NCI-H1694 treated with DMSO at 0.1 percent for 48 hours (cell line): ENCODE results near the gene CASP8.

Experiments used
- DNase-seq: peaks from one replicate; lab custom pipeline; 2025; lab: John Stamatoyannopoulos, UW

CASP8 gene

DNA sequence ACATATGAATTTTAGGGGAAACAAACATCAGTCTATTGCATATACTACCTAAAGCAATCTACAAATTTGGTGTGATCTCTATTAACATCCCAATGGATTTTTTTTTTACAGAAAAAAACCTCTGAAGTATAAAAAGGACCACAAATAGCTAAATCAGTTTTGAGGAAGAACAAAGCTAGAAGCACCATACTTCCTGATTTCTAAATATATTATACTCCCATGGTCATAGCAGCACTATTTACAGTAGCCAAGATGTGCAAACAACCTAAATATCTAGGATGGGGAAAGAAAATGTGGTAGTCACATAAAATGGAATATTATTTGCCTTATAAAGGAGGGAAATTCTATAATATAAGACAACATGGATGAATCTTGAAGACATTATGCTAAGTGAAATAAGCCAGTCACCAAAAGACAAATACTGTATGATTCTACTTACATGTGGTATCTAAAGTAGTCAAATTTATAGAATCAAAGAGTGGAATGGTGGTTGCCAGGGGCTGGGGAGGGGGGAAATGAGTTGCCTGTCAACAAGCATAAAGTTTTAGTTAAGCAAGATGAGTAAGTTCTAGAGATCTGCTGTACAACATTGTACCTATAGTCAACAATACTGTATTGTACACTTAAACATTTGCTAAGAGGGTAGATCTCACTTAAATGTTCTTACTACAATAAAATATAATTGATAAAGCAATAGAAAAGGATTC lies 17.6 kb upstream of the CASP8 start:
- no peak for DNase-seq

DNA sequence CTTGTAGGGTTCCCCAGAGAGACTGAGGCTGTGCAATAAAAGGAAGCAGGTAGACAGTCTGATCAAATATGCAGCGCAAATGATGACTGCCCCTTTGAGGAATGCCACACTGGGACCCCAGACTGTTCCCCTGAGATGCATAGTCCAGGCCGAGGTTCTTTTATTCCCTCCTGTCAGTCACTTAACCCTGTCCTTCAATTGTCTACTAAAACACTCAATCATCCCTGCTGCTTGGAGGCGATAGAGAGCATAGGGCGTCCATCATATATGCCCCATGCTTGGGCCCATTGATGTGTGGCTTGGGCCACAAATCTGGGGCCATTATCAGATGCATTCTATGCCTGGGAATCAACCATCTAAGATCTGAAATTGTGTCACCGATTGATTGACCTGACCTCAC lies 15.5 kb upstream of the CASP8 start:
- no peak for DNase-seq

DNA sequence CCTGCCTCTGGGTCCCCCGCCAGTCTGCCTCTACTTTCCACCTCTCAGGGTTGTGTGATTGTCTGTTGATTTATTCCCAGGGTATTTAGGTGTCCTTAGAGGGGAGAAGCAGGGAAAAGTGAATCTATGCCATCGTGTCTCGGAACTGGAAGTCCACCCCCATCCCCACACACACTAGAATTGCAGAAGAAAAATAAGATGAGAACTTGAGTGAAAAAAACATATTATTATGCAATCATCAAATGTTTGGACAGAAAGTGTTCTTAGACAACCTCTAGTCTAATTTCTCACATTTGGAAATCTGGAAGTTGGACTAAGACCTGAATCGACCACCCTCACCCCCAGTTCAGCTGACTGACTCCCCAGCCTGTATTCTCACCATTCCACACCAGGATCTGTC lies 14.1 kb upstream of the CASP8 start:
- no peak for DNase-seq

DNA sequence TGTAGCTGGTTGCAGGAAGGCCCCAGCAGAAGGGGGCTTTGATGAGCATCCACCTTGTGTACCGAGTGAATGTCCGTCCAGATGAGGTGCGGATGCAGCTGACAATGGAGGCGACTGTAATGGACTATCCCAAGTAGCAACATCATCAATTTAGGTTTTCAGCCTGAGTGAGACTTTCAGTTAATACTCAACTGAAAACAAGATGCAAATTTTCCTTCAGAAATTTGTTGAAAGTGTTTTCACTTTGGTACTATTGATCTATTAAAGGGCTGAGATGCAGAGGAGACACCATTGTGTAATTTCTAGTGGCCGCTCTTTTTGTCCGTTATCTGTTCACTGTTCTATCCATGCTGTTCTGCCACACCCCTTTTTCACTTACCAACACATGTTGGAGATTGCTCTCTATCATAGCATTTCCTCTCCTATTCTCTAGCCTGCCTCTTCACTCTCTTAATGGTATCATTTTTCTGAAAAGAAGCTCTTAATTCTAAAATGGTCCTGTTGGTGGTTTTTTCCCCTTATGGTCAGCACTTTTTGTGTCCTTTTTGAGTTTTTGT lies 12.0 kb upstream of the CASP8 start:
- DNase-seq: no peak

DNA sequence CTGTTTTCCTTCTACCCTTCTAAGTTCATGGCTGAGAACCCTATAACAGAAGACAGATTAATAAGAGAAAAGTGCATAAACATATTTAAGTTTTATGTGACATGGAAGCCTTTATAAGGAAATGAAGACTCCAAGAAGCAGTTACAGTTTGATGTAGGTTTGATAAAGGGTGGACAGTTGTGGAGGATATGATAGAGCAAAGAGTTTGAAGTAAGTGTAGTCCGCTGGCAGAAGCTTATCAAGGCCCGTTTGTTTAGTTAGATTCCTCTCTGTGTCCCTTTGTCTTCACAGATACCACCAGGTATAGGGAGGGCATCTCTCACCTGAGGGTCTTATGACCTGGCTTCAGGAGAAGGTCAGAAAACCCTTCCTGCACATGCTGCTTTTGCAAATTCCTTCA lies 10.4 kb upstream of the CASP8 start:
- DNase-seq: no peak

DNA sequence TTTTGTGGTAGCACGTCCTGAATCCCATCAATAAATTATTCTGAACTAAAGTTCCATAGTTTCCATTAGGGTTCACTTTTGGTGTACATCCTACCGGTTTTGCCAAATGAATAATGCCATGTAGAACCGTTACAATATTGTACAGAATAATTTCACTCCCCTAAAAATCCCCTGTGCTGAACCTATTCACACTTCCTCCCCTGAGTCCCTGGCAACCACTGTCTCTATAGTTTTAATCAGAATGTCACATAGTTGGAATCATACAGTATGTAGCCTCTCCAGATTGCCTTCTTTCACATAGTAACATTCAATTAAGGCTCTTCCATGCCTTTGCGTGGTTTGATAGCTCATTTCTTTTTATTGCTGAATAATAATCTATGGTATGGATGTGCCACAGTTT lies 9.6 kb upstream of the CASP8 start:
- no peak for DNase-seq

DNA sequence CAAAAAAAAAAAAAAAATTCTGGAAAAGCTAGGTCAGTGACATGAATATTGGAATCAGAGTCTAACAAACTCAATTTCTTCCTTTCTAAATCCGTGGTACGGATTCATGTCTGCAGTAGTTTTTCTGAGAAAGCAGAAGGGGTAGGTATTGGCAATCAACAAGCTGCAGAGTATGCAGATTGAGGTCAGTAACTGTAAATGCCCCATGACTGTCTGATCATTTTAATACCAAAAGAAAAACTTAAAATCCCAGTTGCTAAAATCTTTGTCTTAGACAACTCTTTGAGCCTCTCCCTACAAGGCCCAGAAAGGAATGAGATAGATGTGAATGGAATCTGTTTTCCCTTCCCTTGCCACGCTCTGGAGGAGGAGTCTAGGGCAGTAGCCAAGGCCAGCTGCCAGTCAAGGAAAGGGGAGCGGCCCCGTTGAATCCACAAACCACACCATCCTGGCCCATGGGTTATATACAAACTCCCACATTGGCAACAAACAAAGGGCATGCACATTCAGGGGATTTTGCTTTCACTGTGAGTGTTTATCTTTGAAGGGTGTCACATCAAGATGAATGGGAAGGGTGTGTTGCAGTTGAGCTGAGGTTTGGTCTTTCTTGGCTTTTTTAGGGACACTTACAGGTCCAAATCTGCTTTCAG lies 6.1 kb upstream of the CASP8 start:
- DNase-seq: no peak

DNA sequence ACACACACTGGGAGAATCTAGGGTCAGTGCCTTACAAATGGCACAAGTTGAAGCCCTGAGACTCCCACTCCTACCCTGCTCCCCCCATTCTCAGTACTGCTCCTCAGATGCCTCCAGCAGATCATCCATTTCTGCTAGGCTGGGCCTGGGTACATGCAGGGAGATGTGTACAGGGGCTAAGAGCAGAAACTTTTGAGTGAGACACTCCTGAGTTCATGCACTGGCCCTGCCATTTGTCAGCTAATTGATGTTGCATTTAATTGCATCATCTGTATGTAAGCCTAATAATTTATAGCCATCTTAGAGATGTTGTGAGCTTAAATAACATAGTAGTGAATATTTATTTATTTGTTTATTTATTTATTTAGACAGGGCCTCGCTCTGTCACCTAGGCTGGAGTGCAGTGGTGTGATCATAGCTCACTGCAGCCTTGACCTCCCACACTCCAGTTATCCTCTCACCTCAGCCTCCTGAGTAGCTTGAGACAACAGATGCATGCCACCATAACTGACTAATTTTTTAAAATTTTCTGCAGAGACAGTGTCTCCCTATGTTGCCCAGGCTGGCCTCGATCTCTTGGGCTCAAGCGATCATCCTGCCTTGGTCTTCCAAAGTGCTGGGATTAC lies 4.8 kb upstream of the CASP8 start:
- DNase-seq: no peak

GRCh38 chr2:201256082-201256481 lies 4.3 kb upstream of the CASP8 start:
- no peak for DNase-seq

DNA sequence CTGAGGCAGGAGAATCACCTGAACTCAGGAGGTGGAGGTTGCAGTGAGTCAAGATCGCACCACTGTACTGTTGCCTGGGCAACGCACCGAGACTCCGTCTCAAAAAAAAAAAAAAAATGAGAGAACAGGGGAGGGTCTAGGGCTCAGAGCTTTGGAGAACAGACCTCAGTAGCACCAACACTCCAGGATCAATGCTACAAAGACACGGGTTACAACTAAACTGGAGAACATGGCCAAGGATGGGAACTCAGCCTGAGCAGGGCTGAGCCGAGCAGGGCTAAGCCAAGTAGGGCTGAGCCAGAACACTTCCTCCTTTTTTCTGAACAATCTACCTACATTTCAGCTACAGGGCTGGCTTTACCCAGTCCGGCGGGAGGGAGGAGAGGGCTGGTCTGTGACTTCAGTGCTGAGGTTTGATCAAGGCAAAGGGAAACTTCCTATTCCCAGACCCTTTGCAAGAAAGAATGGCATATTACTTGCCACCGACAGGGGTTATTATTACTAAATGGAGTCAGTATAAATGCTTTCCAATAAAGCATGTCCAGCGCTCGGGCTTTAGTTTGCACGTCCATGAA lies 2.9 kb upstream of the CASP8 start:
- no peak for DNase-seq

GRCh38 chr2:201257956-201258665 lies 2.2 kb upstream of the CASP8 start:
- DNase-seq: no peak

- DNase-seq: no peak
These were observed 1.4 kb upstream of the CASP8 start for GRCh38 chr2:201258666-201259615.

DNA sequence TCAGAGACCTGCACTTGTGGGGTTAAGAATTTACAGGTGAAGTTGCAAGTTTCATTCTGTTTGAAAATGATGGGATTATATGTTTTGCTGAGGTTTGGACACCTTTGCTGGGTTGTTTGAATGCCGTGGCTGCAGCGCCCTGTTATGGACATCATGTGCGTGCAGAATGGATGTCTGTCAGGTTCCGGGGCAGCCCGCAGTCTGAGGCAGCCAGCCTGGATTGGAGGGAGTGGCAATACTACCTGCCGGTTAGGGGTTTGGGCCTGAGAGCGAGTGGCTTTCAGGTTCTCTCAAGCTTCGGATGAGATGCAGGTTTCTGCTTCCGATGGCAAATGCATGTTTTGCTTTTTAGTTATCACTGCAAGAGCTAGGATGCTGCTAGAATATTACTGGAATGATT lies 1.1 kb downstream of the CASP8 start:
- DNase-seq: no peak

DNA sequence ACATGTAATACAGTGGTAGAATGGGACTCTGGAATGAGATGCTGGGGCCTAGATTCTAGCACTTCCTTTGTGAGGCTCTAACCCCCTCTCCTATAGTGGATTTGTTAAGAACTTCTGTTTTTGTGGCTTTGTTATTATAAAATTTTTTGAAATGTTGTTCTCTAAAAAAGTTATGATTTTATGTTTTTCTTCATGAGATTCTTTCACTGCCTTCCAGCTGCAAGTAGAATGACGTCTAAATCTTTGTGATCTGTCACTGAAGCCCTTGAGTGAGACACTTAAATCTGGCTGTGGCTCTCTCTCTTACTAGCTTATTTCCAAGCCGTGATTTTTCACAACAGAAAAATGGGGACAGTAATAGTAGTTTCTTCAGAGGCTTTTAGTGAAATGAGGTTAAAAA lies 1.6 kb downstream of the CASP8 start:
- no peak for DNase-seq

- no peak for DNase-seq
These were observed 2.4 kb downstream of the CASP8 start for GRCh38 chr2:201262718-201263117.

GRCh38 chr2:201263779-201264178 lies 3.4 kb downstream of the CASP8 start:
- no peak for DNase-seq

GRCh38 chr2:201264472-201265173 lies 4.3 kb downstream of the CASP8 start:
- no peak for DNase-seq

DNA sequence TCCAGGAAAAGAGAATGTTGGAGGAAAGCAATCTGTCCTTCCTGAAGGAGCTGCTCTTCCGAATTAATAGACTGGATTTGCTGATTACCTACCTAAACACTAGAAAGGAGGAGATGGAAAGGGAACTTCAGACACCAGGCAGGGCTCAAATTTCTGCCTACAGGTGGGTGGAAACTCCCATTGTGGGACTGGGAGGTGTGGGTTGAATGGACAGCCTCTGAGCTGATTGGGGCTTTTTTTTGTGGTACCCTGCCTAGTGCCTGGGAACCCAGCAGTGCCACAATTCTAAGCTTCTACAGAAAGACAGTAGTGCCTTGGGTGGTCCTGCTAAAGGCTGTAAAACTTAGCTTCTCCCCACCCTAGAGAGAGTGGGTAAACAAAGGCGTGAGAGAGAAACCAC lies 6.3 kb downstream of the CASP8 start:
- DNase-seq: no peak

DNA sequence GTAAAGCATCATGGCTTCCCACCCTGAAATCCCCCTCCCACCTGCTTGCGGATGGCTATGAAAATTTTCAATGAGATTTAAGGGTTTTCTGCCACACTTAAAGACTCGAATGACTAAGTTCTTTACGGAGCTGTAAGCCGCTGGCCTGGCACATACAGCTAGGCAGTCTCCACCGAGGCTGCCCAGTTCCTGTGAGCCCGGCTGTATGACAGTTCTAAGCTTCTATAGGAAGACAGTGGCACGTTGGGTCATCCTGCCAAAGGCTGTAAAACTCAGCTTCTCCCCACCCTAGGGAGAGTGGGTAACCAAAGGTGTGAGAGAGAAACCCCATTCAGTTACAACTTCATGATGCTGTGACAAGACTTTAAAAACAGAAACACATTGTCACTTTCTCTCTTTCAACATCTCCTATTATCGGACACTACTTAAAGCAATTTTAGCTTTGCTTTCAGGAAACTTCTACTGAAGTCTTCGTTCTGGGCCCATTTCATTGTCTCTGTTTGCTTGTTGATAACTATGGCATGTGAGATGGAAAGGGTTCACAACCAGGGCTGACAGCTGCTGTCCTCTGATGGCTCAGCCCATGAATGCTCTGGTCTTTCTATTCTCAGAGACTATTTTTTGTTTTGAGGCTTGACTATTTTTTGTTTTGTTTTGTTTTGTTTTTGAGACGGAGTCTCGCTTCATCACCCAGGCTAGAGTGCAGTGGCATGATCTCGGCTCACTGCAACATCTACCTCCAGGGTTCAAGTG lies 7.1 kb downstream of the CASP8 start:
- DNase-seq: no peak

GRCh38 chr2:201269764-201270163 lies 9.4 kb downstream of the CASP8 start:
- no peak for DNase-seq
